GM18508 (cell line): ENCODE measurements around the gene LAMA2.
"Not testable (repeated sequence)": the region's sequence is repeated elsewhere in the genome, so short reads cannot be mapped to it uniquely, and the experiment has no call there.

Experiments
- ATAC-seq: cut with Tn5 transposase; IDR thresholded peaks from one replicate; pipeline ENCODE4 v1.9.1; 2021; ENCODE audit warnings: moderate number of reproducible peaks; ENCODE audit not compliant: insufficient read depth, unreplicated experiment

LAMA2 gene

GRCh38 chr6:129059650-129060049, 176.7 kb downstream of the LAMA2 start:
- no peak for ATAC-seq

DNA sequence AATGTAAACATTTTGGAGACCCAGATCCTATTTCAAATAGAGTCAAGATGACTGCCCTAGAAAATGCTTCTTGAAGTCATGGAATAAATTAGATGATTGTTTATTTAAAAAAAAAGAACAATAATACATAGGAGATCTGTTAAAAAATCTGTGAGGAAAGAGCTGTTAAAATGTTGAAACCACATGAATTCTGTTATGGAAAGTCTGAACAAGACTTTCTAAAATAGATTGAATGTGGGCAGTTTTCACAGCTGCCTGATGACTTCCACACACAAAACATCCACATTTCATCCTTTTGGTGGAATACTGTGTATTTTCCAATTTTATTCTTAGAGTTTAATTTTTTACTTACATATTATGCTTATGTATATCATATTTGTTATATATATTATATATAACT, 186.1 kb downstream of the LAMA2 start:
- no peak for ATAC-seq

DNA sequence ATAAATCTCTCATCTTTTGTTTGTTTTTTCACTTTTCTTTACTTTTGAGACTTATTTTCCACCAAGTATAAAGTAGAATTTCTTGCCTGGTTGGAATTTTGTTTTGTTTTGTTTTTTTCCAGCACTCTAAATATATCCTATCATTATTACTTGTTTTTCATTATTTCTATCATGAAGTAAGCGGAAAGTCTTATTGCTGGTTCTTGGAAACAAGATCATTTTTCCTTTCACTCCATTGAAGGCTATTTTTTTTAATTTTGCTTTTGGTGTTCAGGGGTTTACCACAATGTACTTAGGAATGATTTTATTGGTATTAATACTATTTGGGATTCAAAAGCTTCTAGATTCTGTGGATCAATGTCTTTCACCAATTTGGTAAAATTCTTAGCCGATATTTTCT, 190.1 kb downstream of the LAMA2 start:
- no peak for ATAC-seq

DNA sequence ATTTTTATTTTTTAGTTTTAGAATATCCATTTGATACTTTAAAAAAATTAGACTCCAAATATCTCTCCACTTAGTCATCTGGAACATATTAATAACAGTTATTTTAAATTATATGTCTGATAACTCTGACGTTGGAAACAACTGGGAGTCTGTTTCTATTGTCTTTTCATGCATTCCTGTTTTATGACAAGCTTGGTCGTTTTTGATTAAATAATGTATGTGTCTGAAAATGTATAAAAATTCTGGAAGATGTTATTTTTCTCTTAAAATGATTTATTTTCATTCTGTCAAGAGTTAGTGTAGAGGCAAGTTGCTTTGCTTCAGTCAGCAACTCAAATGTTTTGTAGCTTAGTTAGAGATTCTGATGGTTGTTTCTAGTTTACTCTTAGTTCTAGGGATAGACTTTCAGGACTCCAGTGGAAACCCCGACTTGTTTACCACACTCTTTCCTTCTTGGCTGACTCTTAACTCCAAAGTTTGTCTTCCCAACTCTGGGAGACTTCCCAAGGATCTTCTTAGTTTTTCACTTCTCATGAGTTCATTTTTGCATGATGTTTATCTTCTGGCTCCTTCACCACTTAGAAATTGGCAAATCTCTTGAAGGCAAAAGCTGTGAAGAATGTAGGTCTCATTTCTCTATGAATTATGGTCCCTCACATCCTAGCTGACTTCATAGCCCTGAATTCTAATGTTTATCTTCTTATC, 190.9 kb downstream of the LAMA2 start:
- no peak for ATAC-seq

DNA sequence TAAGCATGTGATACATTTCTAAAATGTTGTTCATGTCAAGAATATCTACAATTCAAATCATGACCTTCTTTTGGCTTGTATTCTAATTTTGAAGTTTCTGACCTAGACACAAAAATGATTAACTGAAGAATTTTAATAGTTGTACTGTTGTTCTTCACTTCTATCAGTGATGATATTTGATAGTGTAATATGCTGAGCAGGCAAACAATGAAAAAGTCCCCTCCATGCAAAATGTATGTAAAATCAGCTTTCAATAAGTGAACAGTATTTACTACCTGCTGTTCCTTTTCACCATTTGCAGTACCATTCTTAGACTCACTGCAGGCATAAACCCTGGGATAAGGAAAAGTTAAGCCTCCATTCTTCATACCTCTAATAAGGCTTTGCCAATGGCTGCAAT, 201.5 kb downstream of the LAMA2 start:
- ATAC-seq, result no peak

- ATAC-seq, result not testable (repeated sequence)
Observed at GRCh38 chr6:129088481-129088880, 205.5 kb downstream of the LAMA2 start.

DNA sequence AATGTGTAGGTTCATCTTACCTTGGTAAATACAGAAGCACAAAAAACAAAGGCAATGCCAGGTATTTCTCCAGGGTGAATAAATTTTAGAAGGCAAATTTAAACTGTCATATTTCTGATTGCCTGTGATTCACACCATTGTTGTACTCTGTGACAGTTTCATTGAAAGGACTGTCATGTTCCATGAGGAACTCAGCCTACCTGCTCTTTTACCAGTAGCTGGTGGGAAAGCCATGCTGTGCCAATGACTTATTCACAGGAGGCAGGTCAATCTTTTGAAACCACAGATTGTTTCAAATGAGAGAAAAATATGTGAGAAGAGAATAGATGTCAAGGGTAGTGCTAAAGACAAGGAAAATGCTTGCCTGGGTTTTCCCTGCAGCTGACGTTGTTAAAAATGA, 206.4 kb downstream of the LAMA2 start:
- no peak for ATAC-seq

DNA sequence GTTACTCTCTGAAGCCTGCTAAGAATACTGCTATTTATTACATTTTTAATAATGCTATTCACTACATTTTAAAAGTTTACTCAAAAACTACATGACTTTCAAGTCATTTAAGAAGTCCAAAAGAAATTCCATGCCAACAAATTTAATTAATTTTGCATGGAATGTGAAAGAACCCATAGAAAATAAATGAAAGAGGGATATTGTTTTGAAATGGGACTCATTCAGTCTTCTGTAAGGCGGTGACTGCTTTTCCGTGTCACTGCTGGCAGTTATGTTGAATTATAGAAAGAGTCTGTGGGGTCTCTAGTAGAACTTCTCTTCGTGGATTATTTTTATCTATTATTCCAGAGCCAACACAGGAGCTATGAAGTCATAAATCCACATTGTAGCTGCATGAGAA, 211.2 kb downstream of the LAMA2 start:
- ATAC-seq, result no peak

DNA sequence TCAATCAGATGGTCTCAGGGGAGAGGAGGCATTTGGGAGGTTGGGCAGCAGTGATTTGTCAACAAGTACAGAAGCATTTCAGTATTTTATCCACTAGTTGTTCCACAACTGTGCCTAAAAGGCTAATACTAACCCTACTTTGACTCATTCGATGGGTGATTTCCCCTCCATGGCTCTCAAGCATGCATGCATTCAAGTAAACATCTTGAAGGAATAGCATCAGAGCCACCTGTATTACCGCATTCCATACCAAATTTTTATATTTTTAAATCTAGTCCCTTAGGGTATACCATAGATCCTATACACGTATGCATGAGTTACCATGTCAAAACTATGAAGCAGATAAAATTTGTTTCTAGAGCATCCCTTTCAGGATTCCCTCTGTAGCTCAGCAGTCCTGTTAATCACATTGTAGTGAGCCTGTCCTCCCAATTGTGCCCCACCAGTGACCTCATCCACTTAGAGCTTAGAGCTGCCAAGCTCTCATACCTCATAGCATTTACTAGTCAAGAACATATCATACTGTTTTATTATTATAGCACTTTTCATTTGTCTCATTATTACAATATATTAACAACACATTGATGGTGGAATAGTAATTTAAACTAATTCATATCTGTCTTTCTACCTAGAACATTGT, 213.8 kb downstream of the LAMA2 start:
- no peak for ATAC-seq

GRCh38 chr6:129098061-129098553, 215.2 kb downstream of the LAMA2 start:
- ATAC-seq, result no peak

DNA sequence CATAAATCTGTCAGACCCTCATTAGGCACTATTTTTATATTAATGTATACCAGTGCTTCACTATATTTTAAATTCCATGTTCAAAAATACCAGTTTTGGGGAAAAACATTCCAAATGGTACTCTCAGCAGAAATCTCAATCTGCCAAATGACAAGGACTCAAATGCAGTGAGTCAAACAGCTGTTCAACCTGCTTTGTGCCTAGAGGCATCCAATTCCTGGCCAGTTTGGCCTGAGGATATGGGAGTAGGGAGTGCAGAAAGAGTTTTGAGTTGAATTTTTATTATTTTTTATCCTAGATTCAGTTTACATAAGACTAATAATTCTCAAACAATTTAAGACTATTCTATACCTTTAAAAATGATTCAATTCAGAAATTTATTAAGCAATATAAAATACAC, 216.8 kb downstream of the LAMA2 start:
- no peak for ATAC-seq

GRCh38 chr6:129100164-129100563, 217.2 kb downstream of the LAMA2 start:
- no peak for ATAC-seq

- ATAC-seq, result no peak
Observed at GRCh38 chr6:129102741-129103140, 219.8 kb downstream of the LAMA2 start.

- ATAC-seq, result no peak
Observed at GRCh38 chr6:129104131-129104530, 221.2 kb downstream of the LAMA2 start.

DNA sequence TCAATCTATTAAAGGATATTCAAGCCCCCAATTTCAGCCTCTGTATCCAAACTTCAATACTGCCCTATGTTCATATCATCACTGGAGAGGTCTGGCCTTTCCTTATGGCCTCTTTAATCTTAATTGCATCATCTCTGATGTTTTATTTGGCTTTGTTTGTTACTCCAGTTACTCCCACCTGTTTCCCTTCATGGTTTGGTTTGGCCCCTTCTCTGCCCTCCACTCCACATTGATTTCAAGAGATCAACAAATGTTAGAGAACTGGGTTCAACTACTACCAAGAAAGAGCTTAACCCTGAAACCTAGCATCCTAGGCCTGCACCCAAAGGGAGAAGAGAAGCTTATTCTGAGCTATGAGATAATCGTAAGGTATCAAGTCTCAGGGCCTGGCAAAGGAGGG, 221.6 kb downstream of the LAMA2 start:
- ATAC-seq, result no peak

- ATAC-seq, result no peak
Observed at GRCh38 chr6:129105035-129105434, 222.1 kb downstream of the LAMA2 start.

DNA sequence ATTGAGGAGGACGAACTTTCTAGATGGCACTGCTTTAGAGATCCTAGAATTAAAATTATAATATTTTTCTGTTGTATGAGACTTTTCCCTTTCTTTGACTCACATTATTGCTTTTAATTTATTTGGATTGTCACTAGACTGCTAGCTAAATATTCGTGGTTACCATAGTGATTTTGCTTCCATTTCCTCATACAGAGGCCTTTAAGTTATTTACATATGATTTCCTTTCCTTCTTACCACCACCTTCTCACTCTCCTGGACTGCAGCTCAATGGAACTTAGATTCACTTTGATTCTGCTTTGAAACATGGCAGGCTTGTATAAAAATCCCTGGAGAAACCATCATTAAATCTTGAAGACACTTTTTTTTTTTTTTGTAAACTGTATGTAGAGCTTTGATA, 222.9 kb downstream of the LAMA2 start:
- ATAC-seq, result no peak

- ATAC-seq, result no peak
Observed at GRCh38 chr6:129108337-129108736, 225.4 kb downstream of the LAMA2 start.

DNA sequence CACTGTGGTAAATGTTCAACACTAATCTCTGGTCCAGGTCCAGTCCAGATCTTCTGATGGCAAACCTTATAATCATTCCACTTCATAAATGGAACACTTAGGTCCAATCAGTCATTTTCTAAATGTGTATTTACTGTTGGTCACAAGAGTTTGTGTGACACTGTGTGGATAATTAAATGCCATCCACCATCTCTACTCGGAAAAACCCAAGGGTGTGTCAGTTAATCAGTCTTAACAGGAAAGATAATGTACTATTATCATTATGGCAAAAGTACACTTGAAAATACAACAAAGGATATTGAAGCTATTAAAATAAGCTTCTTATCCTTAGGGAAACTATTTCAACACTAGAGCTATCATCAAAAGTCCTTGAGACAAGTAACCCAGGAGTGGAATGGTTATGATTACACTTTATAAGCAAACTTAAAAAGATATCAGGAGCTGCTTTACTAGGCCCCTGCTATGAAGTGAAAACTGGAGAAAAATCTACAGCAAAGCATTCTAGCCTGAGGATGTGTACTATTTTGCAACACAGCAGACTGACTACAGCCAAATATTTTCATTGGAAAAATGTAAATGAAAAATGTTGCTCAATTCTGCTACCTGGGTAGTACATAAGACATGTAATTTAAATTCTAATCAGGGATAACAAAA, 227.9 kb downstream of the LAMA2 start:
- no peak for ATAC-seq

DNA sequence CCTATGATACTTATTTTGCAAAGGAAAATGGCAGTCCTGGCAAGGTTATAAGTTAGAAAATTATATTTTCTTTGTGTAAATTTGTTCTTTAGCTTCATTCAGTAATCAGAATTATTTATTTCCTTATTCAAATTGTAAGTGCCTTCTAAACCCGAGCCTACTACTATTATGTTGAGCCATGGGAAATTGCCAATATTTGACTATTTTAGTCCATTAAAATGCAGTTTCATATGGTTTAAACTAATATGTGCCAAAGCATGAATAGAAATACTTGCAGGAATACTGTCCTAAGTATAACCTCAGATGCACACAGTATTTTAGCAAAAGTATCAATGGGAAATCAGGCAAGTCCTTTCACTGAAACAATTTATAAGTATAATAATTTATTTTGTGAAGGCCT, 228.4 kb downstream of the LAMA2 start:
- no peak for ATAC-seq

DNA sequence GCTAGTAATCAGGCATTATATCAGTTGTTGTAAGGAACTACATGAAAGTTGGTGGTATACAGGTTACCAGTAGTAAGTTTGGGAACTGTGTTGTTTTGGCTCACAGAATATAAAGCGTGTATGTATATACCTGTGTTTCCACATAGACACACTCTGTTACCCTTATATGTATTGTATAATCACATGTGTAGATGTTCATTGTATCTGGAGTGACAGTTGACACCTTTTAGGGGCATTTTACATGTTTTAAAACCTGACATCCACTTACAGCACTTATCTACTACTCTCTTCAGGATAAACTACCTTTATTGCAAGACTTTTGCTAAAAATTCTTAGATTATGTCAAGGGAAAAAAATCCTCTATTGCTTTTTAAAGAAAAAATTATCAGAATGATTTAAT, 228.9 kb downstream of the LAMA2 start:
- no peak for ATAC-seq

- ATAC-seq, result no peak
Observed at GRCh38 chr6:129112591-129112990, 229.7 kb downstream of the LAMA2 start.
